ENCODE measurements around the gene HEYL.

GRCh38 chr1:39608921-39609320 is 30.5 kb downstream of the HEYL start:
- TF ChIP-seq CTCF (IDR thresholded peaks at IDR 0.05; ENCODE audit: low read depth, low read length) (no peak), EZH2phosphoT487 (IDR thresholded peaks at IDR 0.05; ENCODE audit: low read depth) (no peak)
